ENCODE data around the gene ZNF2.

ZNF2 gene

DNA sequence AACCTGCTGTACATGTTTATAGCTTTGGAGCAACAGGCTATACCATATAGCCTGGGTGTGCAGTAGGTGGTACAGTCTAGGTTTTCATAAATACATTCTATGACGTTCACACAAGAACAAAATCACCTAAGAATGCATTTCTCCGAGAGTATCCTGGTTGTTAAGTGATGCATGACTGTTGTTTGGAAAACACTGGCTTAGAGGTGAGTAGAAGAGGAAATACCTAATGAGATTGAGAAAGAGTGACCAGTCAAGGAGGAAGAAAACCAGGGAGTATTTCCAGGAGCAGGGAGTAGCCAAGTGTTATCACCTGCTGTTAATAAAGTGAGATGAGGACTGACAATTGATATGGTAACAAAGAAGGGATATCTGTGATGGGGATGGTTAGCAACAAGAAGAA, 38.8 kb downstream of the ZNF2 start:
- in situ Hi-C loops (cut with MboI; ENCODE audit: low sequenced_read_pairs) = no loop called here

DNA sequence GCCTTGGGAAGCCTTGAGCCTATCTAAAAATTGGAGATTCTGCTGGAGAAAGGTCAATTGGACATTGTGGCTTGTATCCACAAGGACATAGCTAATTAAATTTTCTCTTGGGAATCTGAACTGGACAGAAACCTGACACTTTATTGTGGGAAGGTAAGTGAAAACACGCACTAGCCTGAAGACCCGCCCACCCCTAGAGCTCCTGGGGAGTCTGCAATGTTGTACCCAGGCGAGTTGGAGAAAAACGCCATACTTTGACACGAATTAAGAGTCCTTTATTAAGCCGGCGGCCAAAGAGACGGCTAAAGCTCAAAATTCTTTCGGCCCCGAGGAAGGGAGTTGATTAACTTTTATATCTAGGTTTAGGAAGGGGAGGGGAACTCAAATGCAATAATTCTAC, 40.5 kb downstream of the ZNF2 start:
- in situ Hi-C loops (cut with MboI; ENCODE audit: low sequenced_read_pairs) = no loop called here

DNA sequence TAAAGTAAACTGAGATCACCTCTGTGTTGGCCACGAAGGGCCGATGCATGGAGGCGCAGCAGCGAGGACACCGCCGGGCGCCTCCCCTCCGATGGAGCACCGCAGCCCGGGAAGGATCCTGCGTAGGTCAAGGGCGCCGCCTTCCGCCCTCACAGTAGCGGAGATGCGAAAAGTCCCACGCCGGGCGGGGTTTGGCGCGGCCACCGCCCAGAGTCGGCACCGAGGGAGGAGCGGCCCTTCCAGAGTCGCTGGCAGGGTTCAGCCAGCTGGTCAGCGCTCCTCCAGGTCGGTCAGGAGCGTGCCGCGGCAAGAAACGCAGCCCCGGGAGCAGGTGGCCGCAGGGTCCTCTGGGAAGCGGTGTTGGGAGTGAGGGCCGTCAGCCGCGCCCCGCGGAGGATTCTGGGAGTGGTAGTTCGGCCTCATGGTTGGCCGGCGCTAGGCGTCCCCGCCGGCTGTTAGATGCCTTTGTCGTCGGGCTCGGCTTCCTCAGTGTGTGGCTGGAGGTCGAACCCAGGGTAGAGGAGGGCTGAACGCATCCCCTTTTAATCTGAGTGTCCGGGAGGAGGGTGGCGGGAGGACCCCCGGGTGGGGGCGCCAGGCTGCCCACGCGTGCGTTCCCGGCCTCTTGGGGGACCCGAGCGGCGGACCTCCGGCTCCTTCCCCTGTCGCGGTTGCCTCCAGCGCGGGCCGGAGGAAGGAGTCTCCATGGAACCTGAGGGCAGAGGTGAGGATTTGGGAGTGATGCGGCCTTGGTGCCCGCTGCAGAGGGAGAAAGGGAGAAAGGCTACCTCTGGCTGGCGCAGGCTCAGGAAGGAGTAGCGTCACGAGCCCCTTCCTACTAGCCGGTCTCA, 41.7 kb downstream of the ZNF2 start, which contains the start of gene ZNF892:
TSS of gene ZNF892 (plus strand) at position 411 of the 851 bp plus-strand sequence. CDS start at position 706, 295 bp downstream.
- in situ Hi-C loops (cut with MboI; ENCODE audit: low sequenced_read_pairs) = no loop called here

DNA sequence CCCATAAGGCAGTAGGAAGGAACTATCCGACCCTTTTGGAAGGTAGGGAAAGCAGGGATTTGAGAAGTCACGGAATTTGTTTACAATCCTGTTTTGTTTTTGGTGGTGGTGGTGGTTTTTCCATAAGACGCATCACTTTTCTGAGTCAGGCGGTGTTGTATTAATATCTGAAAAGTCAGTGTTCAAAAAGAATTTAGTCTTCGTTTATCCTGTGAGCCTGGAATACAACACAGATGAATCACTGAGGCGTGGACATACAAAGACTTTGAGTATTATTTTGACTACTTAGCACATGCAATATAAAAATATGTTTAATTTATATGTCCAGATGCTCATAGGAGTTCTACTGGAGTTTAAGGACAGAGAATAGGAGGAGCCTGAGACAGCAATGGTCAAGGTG, 42.5 kb downstream of the ZNF2 start:
- in situ Hi-C loops (cut with MboI; ENCODE audit: low sequenced_read_pairs) = no loop called here

DNA sequence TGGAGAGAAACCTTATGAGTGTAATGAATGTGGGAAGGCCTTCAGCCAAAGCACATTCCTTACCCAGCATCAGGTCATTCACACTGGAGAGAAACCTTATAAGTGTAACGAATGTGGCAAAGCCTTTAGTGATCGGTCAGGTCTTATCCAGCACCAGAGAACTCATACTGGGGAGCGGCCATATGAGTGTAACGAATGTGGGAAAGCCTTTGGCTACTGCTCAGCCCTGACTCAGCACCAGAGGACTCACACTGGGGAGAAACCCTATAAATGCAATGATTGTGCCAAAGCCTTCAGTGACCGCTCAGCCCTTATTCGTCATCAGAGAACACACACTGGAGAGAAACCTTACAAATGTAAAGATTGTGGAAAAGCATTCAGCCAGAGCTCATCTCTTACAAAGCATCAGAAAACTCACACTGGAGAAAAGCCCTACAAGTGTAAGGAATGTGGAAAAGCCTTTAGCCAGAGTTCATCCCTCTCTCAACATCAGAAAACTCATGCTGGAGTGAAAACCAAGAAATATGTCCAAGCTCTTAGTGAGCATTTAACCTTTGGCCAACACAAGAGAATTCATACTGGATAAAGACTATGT, 49.5 kb downstream of the ZNF2 start:
- in situ Hi-C loops (cut with MboI; ENCODE audit: low sequenced_read_pairs) = no loop called here

DNA sequence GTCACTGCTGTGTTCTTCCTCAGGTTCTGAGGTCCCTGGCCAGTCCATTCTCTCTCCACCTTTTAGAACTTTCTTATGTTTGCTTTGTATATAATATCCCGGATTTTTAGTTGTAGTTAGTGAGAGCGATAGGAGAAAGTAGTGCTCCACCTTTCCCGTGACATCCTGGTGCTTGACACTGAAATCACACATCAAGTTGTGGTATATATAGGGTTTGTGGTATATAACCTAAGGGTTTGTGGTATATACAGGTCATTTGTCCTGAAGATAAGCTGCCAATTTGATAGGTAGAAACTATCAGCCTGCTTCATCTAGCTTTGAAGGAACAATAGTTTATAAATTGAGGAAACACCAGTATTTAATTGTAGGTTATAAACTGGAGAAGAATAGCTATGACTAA, 54.8 kb downstream of the ZNF2 start:
- in situ Hi-C loops (cut with MboI; ENCODE audit: low sequenced_read_pairs) = no loop called here

DNA sequence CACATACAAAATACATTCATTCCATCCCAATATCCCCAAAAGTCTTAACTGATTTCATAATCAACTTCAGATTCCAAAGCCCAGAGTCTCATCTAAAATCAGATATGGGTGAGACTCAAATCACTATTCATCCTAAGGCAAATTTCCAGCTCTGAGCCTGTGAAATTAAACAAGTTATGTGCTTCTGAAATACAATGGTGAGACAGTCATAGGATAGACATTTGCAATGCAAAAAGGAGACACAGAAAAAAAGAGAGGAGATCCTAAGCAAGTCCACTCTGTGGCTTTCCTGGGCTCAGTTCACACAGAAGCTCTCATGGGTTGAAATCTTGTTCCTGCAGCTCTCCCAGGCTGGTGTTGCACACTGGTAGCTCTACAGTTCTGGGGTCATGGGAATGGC, 60.0 kb downstream of the ZNF2 start:
- in situ Hi-C loops (cut with MboI; ENCODE audit: low sequenced_read_pairs) = no loop called here

DNA sequence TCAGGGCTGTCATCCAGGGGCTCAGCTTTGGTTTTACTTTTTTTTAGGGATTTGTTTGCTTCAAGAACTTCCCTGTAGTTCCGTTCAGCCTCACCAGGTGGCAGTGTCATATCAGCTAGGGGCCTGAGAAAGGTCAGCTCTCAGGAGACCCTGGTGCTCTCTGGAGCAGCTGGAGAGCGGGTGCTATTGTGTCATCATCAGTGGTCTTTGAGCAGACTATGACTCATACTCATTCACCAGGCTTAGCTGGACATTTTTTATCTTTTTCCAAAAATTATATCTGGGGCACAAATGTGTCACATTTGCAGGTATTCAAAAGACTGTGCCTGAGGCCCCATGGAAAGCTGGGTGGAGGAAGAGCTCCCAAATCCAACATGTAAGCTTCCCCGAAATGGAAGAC, 66.1 kb downstream of the ZNF2 start:
- in situ Hi-C loops (cut with MboI; ENCODE audit: low sequenced_read_pairs) = no loop called here

DNA sequence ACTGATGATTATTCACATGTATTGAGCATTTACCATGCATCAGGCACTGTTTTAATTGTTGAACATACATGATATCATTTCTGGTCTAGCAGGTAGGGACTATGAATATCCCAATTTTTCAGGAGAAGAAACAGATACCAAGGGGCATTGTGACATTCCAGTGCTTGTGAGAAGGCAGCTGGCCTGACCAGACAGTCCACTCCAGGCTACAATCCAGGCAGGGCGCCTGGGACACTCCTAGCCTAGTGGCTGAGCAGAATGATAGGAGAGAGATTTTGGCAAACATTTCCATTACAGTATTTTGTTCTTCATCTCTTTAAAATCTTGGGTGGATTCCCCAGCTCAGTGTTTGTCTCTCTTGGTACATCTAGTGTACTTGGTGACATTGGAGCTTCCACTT, 66.6 kb downstream of the ZNF2 start:
- in situ Hi-C loops (cut with MboI; ENCODE audit: low sequenced_read_pairs) = no loop called here

Data from HL-60/S4 treated with phorbol 12-myristate 13-acetate at 8.2 ng/mL for 4 days and 3 days (cell line).